Posterior cingulate gyrus (tissue), 11 donors: Measurements from ENCODE around the gene ITGA11.

Experiments used
- DNase-seq, 10 donors: peaks; one replicate each; pipeline versions ENCODE4 v3.0.0 to v3.0.0-alpha.2; 2020 to 2021; ENCODE audit warnings: mixed read lengths in 3 of 10
- intact Hi-C: fragments of 100-400 bp; cut with DNase I; formaldehyde crosslinking; loops from one replicate; pipeline ENCODE4 v1.15.1; 2023

The ITGA11 gene

GRCh38 chr15:68379759-68380290 lies 52.1 kb downstream of the ITGA11 start:
- intact Hi-C loops: loop anchor here (5.0 kb wide), 1 partner anchor 128 kb away; no protein-coding TSS in a partner anchor
- DNase-seq: peak in 1 of 10 donors; percentile 1

- DNase-seq: peak in 1 of 10 donors; percentile 2
- intact Hi-C loops: no loop called here
These were observed 52.8 kb downstream of the ITGA11 start for GRCh38 chr15:68379058-68379758.

- intact Hi-C loops: no loop called here
- no peak for DNase-seq
These were observed 53.4 kb downstream of the ITGA11 start for GRCh38 chr15:68378595-68378994.

GRCh38 chr15:68377766-68378165 lies 54.2 kb downstream of the ITGA11 start:
- intact Hi-C loops: no loop called here
- DNase-seq: no peak

GRCh38 chr15:68376447-68377060 lies 55.4 kb downstream of the ITGA11 start:
- intact Hi-C loops: no loop called here
- DNase-seq: no peak

GRCh38 chr15:68375716-68376220 lies 56.2 kb downstream of the ITGA11 start:
- intact Hi-C loops: no loop called here
- DNase-seq: no peak

GRCh38 chr15:68375191-68375631 lies 56.8 kb downstream of the ITGA11 start:
- no peak for DNase-seq
- intact Hi-C loops: no loop called here

GRCh38 chr15:68374168-68374745 lies 57.7 kb downstream of the ITGA11 start:
- intact Hi-C loops: no loop called here
- DNase-seq: no peak

- DNase-seq: no peak
- intact Hi-C loops: no loop called here
These were observed 58.9 kb downstream of the ITGA11 start for GRCh38 chr15:68373028-68373427.

GRCh38 chr15:68372291-68372811 lies 59.6 kb downstream of the ITGA11 start:
- DNase-seq: no peak
- intact Hi-C loops: no loop called here

GRCh38 chr15:68371851-68372250 lies 60.1 kb downstream of the ITGA11 start:
- intact Hi-C loops: no loop called here
- no peak for DNase-seq

GRCh38 chr15:68371160-68371559 lies 60.8 kb downstream of the ITGA11 start:
- no peak for DNase-seq
- intact Hi-C loops: no loop called here

- peak in 1 of 10 donors; percentile 2 for DNase-seq
- intact Hi-C loops: no loop called here
These were observed 61.2 kb downstream of the ITGA11 start for GRCh38 chr15:68370768-68371151.

- DNase-seq: peak in 1 of 10 donors; percentile 0
- intact Hi-C loops: no loop called here
These were observed 61.8 kb downstream of the ITGA11 start for GRCh38 chr15:68369931-68370767.

- intact Hi-C loops: no loop called here
These were observed 63.1 kb downstream of the ITGA11 start for GRCh38 chr15:68368731-68369435.

GRCh38 chr15:68367992-68368391 lies 64.0 kb downstream of the ITGA11 start:
- intact Hi-C loops: no loop called here

More at GRCh38 chr15:68368731-68369435, 63.1 kb downstream of the ITGA11 start:
- DNase-seq: no peak

GRCh38 chr15:68367226-68367625 lies 64.7 kb downstream of the ITGA11 start:
- intact Hi-C loops: no loop called here
- DNase-seq: no peak

More at GRCh38 chr15:68367992-68368391, 64.0 kb downstream of the ITGA11 start:
- no peak for DNase-seq

GRCh38 chr15:68366314-68366713 lies 65.6 kb downstream of the ITGA11 start:
- intact Hi-C loops: no loop called here
- DNase-seq: no peak

GRCh38 chr15:68365770-68366169 lies 66.2 kb downstream of the ITGA11 start:
- intact Hi-C loops: no loop called here
- no peak for DNase-seq
